ENCODE data around the gene WDR1.

- TF ChIP-seq EZH2 (IDR thresholded peaks at IDR 0.05; ENCODE audit: insufficient read depth, poor library complexity, severe bottlenecking) (no peak), EZH2phosphoT487 (IDR thresholded peaks at IDR 0.05; ENCODE audit: insufficient read depth, low read depth) (no peak)
Observed at GRCh38 chr4:10093271-10093621, 23.4 kb downstream of the WDR1 start.

All from GM23248 (cell line).